ENCODE results near the gene NAT9.
A peak's percentile ranks its signal among the peaks of the same experiment; 100 is the strongest.

NAT9 gene

DNA sequence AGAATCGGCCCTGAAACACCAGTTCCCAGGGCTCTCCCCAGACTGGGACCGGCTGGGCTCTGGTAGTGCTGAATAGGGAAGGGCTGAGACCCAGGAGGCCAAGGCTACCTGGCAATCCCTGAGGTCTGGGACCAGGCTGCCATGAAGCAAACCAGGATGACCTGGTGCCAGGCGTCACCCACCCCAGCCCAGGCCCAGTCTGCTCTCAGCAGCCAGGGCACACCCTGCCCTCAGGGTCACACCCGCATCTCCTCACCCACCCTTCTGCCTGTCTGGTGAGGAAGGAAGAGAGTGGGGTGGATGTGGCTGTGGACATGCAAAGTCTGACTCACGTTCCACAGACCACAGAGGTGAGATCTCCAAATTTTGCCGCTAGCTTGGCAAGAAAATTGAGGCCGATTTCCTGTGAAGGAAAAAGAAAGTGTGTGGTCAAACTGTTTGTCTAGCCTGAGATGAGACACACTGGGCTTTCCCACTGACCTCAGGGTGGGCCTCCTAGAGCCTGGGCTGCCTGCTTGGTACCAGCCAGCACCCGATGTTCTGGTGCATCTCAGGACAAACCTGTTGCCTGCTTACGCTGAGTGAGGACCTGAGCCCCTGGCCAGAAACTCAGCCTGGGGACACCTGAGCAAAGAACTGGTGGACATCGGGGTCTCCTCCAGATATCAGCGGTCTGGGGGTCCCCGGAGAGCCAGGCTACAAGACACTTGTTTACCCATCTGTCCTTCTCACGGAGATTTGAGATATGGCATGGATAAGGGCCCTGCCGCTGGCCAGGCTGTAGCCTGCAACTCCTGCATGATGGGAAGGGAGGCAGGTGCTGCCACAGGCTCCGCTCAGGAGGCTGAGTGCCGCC, 45.4 kb downstream of the NAT9 start:
- TF ChIP-seq, protein P1, sequence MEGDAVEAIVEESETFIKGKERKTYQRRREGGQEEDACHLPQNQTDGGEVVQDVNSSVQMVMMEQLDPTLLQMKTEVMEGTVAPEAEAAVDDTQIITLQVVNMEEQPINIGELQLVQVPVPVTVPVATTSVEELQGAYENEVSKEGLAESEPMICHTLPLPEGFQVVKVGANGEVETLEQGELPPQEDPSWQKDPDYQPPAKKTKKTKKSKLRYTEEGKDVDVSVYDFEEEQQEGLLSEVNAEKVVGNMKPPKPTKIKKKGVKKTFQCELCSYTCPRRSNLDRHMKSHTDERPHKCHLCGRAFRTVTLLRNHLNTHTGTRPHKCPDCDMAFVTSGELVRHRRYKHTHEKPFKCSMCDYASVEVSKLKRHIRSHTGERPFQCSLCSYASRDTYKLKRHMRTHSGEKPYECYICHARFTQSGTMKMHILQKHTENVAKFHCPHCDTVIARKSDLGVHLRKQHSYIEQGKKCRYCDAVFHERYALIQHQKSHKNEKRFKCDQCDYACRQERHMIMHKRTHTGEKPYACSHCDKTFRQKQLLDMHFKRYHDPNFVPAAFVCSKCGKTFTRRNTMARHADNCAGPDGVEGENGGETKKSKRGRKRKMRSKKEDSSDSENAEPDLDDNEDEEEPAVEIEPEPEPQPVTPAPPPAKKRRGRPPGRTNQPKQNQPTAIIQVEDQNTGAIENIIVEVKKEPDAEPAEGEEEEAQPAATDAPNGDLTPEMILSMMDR (IDR thresholded peaks at IDR 0.05; ENCODE audit: low read depth, low read length): no peak
- TF ChIP-seq, protein P2, sequence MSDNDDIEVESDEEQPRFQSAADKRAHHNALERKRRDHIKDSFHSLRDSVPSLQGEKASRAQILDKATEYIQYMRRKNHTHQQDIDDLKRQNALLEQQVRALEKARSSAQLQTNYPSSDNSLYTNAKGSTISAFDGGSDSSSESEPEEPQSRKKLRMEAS (IDR thresholded peaks at IDR 0.05; ENCODE audit: low read depth, low read length): no peak
- TF ChIP-seq POLR2A (IDR thresholded peaks at IDR 0.05; ENCODE audit: extremely low read depth, insufficient read length) (no peak), MYC (IDR thresholded peaks at IDR 0.05; ENCODE audit: low read depth, low read length) (no peak)
- no peak for DNase-seq (ENCODE audit: low read depth)
- H3K4me3 ChIP-seq (ENCODE audit: low read depth, low read length): no peak overlapping the region

DNA sequence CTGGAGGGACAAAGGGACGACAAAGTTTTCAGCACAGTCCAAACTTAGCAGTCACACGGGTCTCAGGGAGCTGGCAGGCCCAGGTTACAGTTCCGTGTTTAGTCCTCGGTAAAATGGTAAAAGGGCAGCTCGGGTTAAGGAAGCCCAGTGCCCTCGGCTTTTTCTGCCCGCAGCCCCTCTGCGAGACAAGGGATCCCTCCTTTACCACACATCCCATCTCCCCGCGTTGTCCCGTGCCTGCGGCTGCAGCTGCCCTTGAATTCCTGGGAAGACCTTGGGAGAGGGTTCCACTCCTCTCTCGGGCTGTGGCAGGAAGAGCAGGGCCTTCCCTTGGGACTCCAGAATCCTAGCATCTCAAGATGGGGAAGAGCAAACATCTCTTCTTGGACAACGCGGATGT, 46.3 kb downstream of the NAT9 start:
- TF ChIP-seq POLR2A (IDR thresholded peaks at IDR 0.05; ENCODE audit: extremely low read depth, insufficient read length): no peak
- TF ChIP-seq, protein P1 (IDR thresholded peaks at IDR 0.05; ENCODE audit: low read depth, low read length): no peak
- TF ChIP-seq, protein P2 (IDR thresholded peaks at IDR 0.05; ENCODE audit: low read depth, low read length): no peak
- TF ChIP-seq MYC (IDR thresholded peaks at IDR 0.05; ENCODE audit: low read depth, low read length): no peak
- H3K4me3 ChIP-seq (ENCODE audit: low read depth, low read length): no peak overlapping the region
- no peak for DNase-seq (ENCODE audit: low read depth)

DNA sequence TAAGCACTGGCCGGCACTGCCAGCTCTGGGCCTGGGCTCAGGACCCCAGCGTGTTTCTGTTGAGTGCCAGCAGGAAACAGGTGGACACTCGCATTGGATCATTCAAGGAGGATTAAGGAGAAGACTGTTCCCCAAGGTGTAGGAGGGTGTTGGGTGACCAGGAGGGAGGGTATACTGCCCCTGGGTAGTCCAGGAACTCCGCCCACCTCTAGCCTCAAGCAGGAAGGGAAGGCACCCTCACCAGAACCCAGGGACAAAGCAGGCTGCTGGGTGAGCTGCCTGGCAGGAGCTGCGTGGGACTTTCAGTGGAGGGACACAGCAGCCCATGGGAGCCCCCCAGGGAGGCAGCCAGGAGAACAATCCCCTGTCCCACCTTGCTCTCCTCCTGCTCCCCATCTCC, 46.8 kb downstream of the NAT9 start:
- DNase-seq (ENCODE audit: low read depth): no peak
- TF ChIP-seq, protein P2 (IDR thresholded peaks at IDR 0.05; ENCODE audit: low read depth, low read length): no peak
- TF ChIP-seq POLR2A (IDR thresholded peaks at IDR 0.05; ENCODE audit: extremely low read depth, insufficient read length) (no peak), MYC (IDR thresholded peaks at IDR 0.05; ENCODE audit: low read depth, low read length) (no peak)
- TF ChIP-seq, protein P1 (IDR thresholded peaks at IDR 0.05; ENCODE audit: low read depth, low read length): no peak

DNA sequence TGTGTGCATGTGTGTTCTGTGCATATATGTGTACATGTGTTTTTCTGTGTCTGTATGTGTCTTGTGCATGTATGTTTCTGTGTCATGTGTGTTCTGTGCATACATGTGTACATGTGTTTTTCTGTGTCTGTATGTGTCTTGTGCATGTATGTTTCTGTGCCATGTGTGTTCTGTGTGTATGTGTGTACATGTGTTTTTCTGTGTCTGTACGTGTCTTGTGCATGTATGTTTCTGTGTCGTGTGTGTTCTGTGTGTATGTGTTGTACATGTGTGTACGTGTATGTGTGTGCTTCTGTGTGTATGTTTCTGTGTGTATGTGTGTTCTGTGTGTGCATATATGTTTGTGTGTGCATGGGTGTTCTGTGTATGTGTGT, 47.5 kb downstream of the NAT9 start:
- TF ChIP-seq, protein P1 (IDR thresholded peaks at IDR 0.05; ENCODE audit: low read depth, low read length): no peak
- TF ChIP-seq, protein P2 (IDR thresholded peaks at IDR 0.05; ENCODE audit: low read depth, low read length): 0 out of 2 replicates have a peak, but pooled peaks have one; percentile 31
- DNase-seq (ENCODE audit: low read depth): no peak
- no peak overlapping the region for H3K4me3 ChIP-seq (ENCODE audit: low read depth, low read length)

More for the DNA sequence above, 46.8 kb downstream of the NAT9 start:
- no peak overlapping the region for H3K4me3 ChIP-seq (ENCODE audit: low read depth, low read length)

DNA sequence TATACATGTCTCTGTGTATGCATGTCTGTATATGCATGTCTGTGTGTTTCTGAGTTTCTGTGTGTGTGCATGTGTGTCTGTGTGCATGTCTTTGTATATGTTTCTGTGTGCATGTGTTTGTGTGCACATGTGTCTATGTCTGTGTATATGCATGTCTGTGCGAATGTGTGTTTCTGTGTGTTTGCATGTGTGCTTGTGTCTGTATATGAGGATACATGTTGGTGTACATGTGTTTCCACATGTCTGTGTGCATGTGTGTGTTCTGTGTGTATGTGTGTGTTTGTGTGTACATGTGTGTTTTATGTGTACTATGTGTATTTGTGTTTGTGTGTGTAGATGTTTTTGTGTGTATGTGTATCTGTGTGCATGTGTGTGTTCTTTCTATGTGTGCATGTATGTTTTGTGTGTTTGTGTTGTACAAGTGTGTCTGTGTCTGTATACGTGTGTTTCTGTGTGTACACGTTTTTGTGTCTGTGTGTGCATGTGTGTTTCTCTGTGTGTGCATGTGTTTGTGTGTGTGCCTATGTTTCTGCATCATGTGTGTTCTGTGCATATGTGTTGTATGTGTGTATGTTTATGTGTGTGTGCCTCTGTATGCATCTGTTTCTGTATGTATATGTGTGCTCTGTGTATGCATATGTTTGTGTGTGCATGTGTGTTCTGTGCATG, 48.0 kb downstream of the NAT9 start:
- no peak for DNase-seq (ENCODE audit: low read depth)
- TF ChIP-seq MYC (IDR thresholded peaks at IDR 0.05; ENCODE audit: low read depth, low read length): no peak
- TF ChIP-seq POLR2A (IDR thresholded peaks at IDR 0.05; ENCODE audit: extremely low read depth, insufficient read length): no peak
- TF ChIP-seq, protein P2 (IDR thresholded peaks at IDR 0.05; ENCODE audit: low read depth, low read length): no peak
- TF ChIP-seq, protein P1 (IDR thresholded peaks at IDR 0.05; ENCODE audit: low read depth, low read length): no peak
- no peak overlapping the region for H3K4me3 ChIP-seq (ENCODE audit: low read depth, low read length)

Data from NB4 (cell line).